Measurements from ENCODE around the gene FCHSD2. TPM values are rescaled to one million over a fixed set of nuclear protein-coding genes. Genes with fewer than 3 reads are reported as not detected.

Gene FCHSD2
- total and polyA plus RNA-seq, 2 donors from 2014 or later, result 8.0 to 58.7 TPM

- no peak overlapping the region for H3K27ac ChIP-seq (ENCODE audit: low read depth in 2 of 2, low read length in 2 of 2)
- no peaks in the 10 kb centered on the region for H3K9me3 ChIP-seq (ENCODE audit: control insufficient read depth in 2 of 3, insufficient read depth in 1 of 3, low read length in 3 of 3)
- H3K4me1 ChIP-seq (ENCODE audit: control insufficient read depth in 2 of 3, insufficient read depth in 2 of 3, low read depth in 1 of 3, low read length in 3 of 3), result no peaks in the 10 kb centered on the region
- TF ChIP-seq CTCF (IDR thresholded peaks at IDR 0.05; ENCODE audit: borderline replicate concordance, extremely low read depth, insufficient read depth), result no peak
- H3K9ac ChIP-seq (ENCODE audit: low read length in 3 of 3), result no peak overlapping the region
- no peak overlapping the region for H3K4me3 ChIP-seq (ENCODE audit: low read length in 3 of 3)
- intact Hi-C loops (cut with DNase I), result no loop called here
- no peaks in the 10 kb centered on the region for H3K36me3 ChIP-seq (ENCODE audit: control insufficient read depth in 2 of 3, insufficient read depth in 3 of 3, low read length in 3 of 3)
- no peaks in the 10 kb centered on the region for H3K27me3 ChIP-seq (ENCODE audit: control insufficient read depth, insufficient read depth, low read length)
- FAIRE-seq (no peak), DNase-seq (no peak)
Measured at GRCh38 chr11:72901374-72901773, 240.7 kb downstream of the FCHSD2 start.

- Histone ChIP-seq H3K4me1 (ENCODE audit: control insufficient read depth in 2 of 3, insufficient read depth in 2 of 3, low read depth in 1 of 3, low read length in 3 of 3) (no peaks in the 10 kb centered on the region), H3K36me3 (ENCODE audit: control insufficient read depth in 2 of 3, insufficient read depth in 3 of 3, low read length in 3 of 3) (no peaks in the 10 kb centered on the region), H3K27ac (ENCODE audit: low read depth in 2 of 2, low read length in 2 of 2) (no peak overlapping the region), H3K9ac (ENCODE audit: low read length in 3 of 3) (no peak overlapping the region), H3K9me3 (ENCODE audit: control insufficient read depth in 2 of 3, insufficient read depth in 1 of 3, low read length in 3 of 3) (no peaks in the 10 kb centered on the region), H3K4me3 (ENCODE audit: low read length in 3 of 3) (no peak overlapping the region), H3K27me3 (ENCODE audit: control insufficient read depth, insufficient read depth, low read length) (no peaks in the 10 kb centered on the region)
- no peak for DNase-seq
- FAIRE-seq, result no peak
- intact Hi-C loops (cut with DNase I), result no loop called here
- no peak for TF ChIP-seq CTCF (IDR thresholded peaks at IDR 0.05; ENCODE audit: borderline replicate concordance, extremely low read depth, insufficient read depth)
Measured at GRCh38 chr11:72900013-72900412, 242.1 kb downstream of the FCHSD2 start.

GRCh38 chr11:72899238-72899637, 242.9 kb downstream of the FCHSD2 start:
- no peak for DNase-seq
- Histone ChIP-seq H3K36me3 (ENCODE audit: control insufficient read depth in 2 of 3, insufficient read depth in 3 of 3, low read length in 3 of 3) (no peaks in the 10 kb centered on the region), H3K27me3 (ENCODE audit: control insufficient read depth, insufficient read depth, low read length) (no peaks in the 10 kb centered on the region), H3K27ac (ENCODE audit: low read depth in 2 of 2, low read length in 2 of 2) (no peak overlapping the region), H3K9ac (ENCODE audit: low read length in 3 of 3) (no peak overlapping the region), H3K4me1 (ENCODE audit: control insufficient read depth in 2 of 3, insufficient read depth in 2 of 3, low read depth in 1 of 3, low read length in 3 of 3) (no peaks in the 10 kb centered on the region), H3K9me3 (ENCODE audit: control insufficient read depth in 2 of 3, insufficient read depth in 1 of 3, low read length in 3 of 3) (no peaks in the 10 kb centered on the region), H3K4me3 (ENCODE audit: low read length in 3 of 3) (no peak overlapping the region)
- TF ChIP-seq CTCF (IDR thresholded peaks at IDR 0.05; ENCODE audit: borderline replicate concordance, extremely low read depth, insufficient read depth), result no peak
- intact Hi-C loops (cut with DNase I), result no loop called here
- FAIRE-seq, result no peak

GRCh38 chr11:72897506-72897905, 244.6 kb downstream of the FCHSD2 start:
- Histone ChIP-seq H3K9ac (ENCODE audit: low read length in 3 of 3) (no peak overlapping the region), H3K4me1 (ENCODE audit: control insufficient read depth in 2 of 3, insufficient read depth in 2 of 3, low read depth in 1 of 3, low read length in 3 of 3) (no peaks in the 10 kb centered on the region), H3K27ac (ENCODE audit: low read depth in 2 of 2, low read length in 2 of 2) (no peak overlapping the region), H3K36me3 (ENCODE audit: control insufficient read depth in 2 of 3, insufficient read depth in 3 of 3, low read length in 3 of 3) (no peaks in the 10 kb centered on the region), H3K4me3 (ENCODE audit: low read length in 3 of 3) (no peak overlapping the region), H3K27me3 (ENCODE audit: control insufficient read depth, insufficient read depth, low read length) (no peaks in the 10 kb centered on the region), H3K9me3 (ENCODE audit: control insufficient read depth in 2 of 3, insufficient read depth in 1 of 3, low read length in 3 of 3) (no peaks in the 10 kb centered on the region)
- FAIRE-seq, result no peak
- TF ChIP-seq CTCF (IDR thresholded peaks at IDR 0.05; ENCODE audit: borderline replicate concordance, extremely low read depth, insufficient read depth), result no peak
- intact Hi-C loops (cut with DNase I), result no loop called here
- no peak for DNase-seq

Data from kidney (tissue), 14 donors.